Keratinocyte (primary cell): ENCODE measurements around the gene NEDD8. TPM values are rescaled to one million over a fixed set of nuclear protein-coding genes. Genes with fewer than 3 reads are reported as not detected.

Experiments
- DNase-seq: peaks from one replicate; pipeline ENCODE4 v3.0.0-alpha.2; 2011; ENCODE audit warnings: low read depth, missing footprints, low spot score
- FAIRE-seq: peaks from 2 replicates; lab custom pipeline; 2011; peaks lifted over from hg19 to GRCh38; lab: Jason Lieb, UNC
- H2AFZ ChIP-seq: 2 replicates; pipeline ENCODE4 v1.6.0; 2012; ENCODE audit warnings: low read length, control low read depth, inconsistent platforms; ENCODE audit not compliant: control insufficient read depth
- H3K27ac ChIP-seq: 2 replicates; pipeline ENCODE4 v1.5.1; 2011; ENCODE audit warnings: low read length; ENCODE audit not compliant: control insufficient read depth, insufficient read depth
- H3K27me3 ChIP-seq: 3 replicates; pipeline ENCODE4 v1.6.0; 2011; ENCODE audit warnings: low read length; ENCODE audit not compliant: control insufficient read depth, insufficient read depth; ENCODE audit errors: extremely low read depth
- H3K36me3 ChIP-seq, 2 experiments: 2 replicates in 1 of 2; 3 replicates in 1 of 2; pipeline ENCODE4 v1.5.1; 2011; ENCODE audit warnings: low read length in 2 of 2, mild to moderate bottlenecking in 1 of 2; ENCODE audit not compliant: control insufficient read depth in 2 of 2, insufficient read depth in 2 of 2; ENCODE audit errors: extremely low read depth in 1 of 2
- H3K4me1 ChIP-seq: 3 replicates; pipeline ENCODE4 v1.5.1; 2011; ENCODE audit warnings: low read length; ENCODE audit not compliant: control insufficient read depth, insufficient read depth; ENCODE audit errors: extremely low read depth
- H3K4me2 ChIP-seq: 3 replicates; pipeline ENCODE4 v1.6.0; 2011; ENCODE audit warnings: low read depth, low read length; ENCODE audit not compliant: control insufficient read depth, insufficient read depth; ENCODE audit errors: extremely low read depth
- H3K4me3 ChIP-seq, 3 experiments: fragments of 200-600 bp in 1 of 3; sonication (generic) in 1 of 3; 2 replicates in 2 of 3; 3 replicates in 1 of 3; pipeline ENCODE4 v1.5.1; 2011 to 2016; ENCODE audit warnings: low read length in 3 of 3, mild to moderate bottlenecking in 3 of 3, control low read depth in 2 of 3, inconsistent platforms in 1 of 3, low read depth in 1 of 3, mixed read lengths in 1 of 3, mixed run types in 1 of 3, moderate library complexity in 1 of 3; ENCODE audit not compliant: control insufficient read depth in 2 of 3, insufficient read depth in 2 of 3; ENCODE audit errors: extremely low read depth in 1 of 3
- H3K79me2 ChIP-seq: 2 replicates; pipeline ENCODE4 v1.6.0; 2012; ENCODE audit warnings: low read length; ENCODE audit not compliant: control insufficient read depth, insufficient read depth
- H3K9ac ChIP-seq: 3 replicates; pipeline ENCODE4 v1.6.0; 2011; ENCODE audit warnings: low read length; ENCODE audit not compliant: control insufficient read depth, insufficient read depth; ENCODE audit errors: extremely low read depth
- H3K9me1 ChIP-seq: 3 replicates; pipeline ENCODE4 v1.6.0; 2011; ENCODE audit warnings: low read length; ENCODE audit not compliant: control insufficient read depth, insufficient read depth; ENCODE audit errors: extremely low read depth
- H3K9me3 ChIP-seq: 2 replicates; pipeline ENCODE4 v1.5.1; 2012; ENCODE audit warnings: low read depth, low read length; ENCODE audit not compliant: control insufficient read depth
- H4K20me1 ChIP-seq: 3 replicates; pipeline ENCODE4 v1.6.0; 2011; ENCODE audit warnings: low read length; ENCODE audit not compliant: control insufficient read depth, insufficient read depth; ENCODE audit errors: extremely low read depth
- CTCF ChIP-seq, 3 experiments: IDR thresholded peaks in 1 of 3; conservative IDR thresholded peaks in 1 of 3; optimal IDR thresholded peaks in 1 of 3; 2 replicates in 2 of 3; 3 replicates in 1 of 3; pipeline versions ENCODE3 to v1.5.1; 2011; ENCODE audit warnings: low read length in 3 of 3, mild to moderate bottlenecking in 3 of 3, moderate library complexity in 2 of 3, control low read depth in 1 of 3, inconsistent platforms in 1 of 3; ENCODE audit not compliant: insufficient read depth in 2 of 3; ENCODE audit errors: extremely low read depth in 1 of 3
- EZH2 ChIP-seq: IDR thresholded peaks from one replicate; pipeline ENCODE4 v1.6.1; 2012; ENCODE audit warnings: inconsistent platforms, mild to moderate bottlenecking, low read length, moderate library complexity
- dilution Hi-C: fragments of 300-500 bp; cut with MboI; formaldehyde crosslinking; loops from one replicate; pipeline ENCODE4 v1.7.0; 2020; ENCODE audit warnings: low sequenced_read_pairs; ENCODE audit not compliant: extremely low pct_ligation_motif_present
- polyA plus RNA-seq, 5 experiments: library from polyadenylated mRNA; depleted of rRNA in 3 of 5; stranded (reverse) in 3 of 5; stranded (forward) in 1 of 5; unstranded in 1 of 5; fragments of >200 nt; gene quantifications; 1 replicate in 1 of 5; 2 replicates in 3 of 5; 3 replicates in 1 of 5; pipeline versions ENCODE4 v1.2.1 to v1.2.3, GENCODE V29; 2011 to 2012; ENCODE audit warnings: missing spikeins in 2 of 5, low read depth in 1 of 5, low replicate concordance in 1 of 5

NEDD8 gene
- polyA plus RNA-seq, 1 donor (not counting 4 experiments of a cell fraction or from before 2014, with no cell fraction given) = 509 TPM

GRCh38 chr14:24213866-24214662 is 18.1 kb downstream of the NEDD8 start:
- Histone ChIP-seq H2AFZ (peak overlapping the region; percentile 83), H3K4me3 (peak overlapping the region; percentile 59 to 85 (median 82)), H3K9ac (peak overlapping the region; percentile 97), H3K9me3 (no peaks in the 10 kb centered on the region), H4K20me1 (no peaks in the 10 kb centered on the region), H3K27ac (peak overlapping the region; percentile 97), H3K4me1 (peaks cover 12% of the 10 kb centered on the region), H3K9me1 (no peaks in the 10 kb centered on the region), H3K27me3 (no peaks in the 10 kb centered on the region), H3K79me2 (peaks cover 12% of the 10 kb centered on the region), H3K4me2 (peak overlapping the region; percentile 90), H3K36me3 (peaks cover 10 to 24% of the 10 kb centered on the region in 2 experiments)
- dilution Hi-C loops = no loop called here
- FAIRE-seq (no peak), DNase-seq (no peak)
- TF ChIP-seq CTCF (optimal IDR thresholded peaks at IDR 0.05 in 1 of 3, IDR thresholded peaks at IDR 0.05 in 1 of 3, conservative IDR thresholded peaks at IDR 0.05 in 1 of 3; ENCODE audit: extremely low read depth in 1 of 3, insufficient read depth in 2 of 3, low read length in 3 of 3) (no peak), EZH2 (no peak)

- H3K36me3 ChIP-seq = peaks cover 9 to 22% of the 10 kb centered on the region in 2 experiments
- H3K4me2 ChIP-seq = peak within 1 kb of the TSS; percentile 90
- peak within 1 kb of the TSS; percentile 90 for H2AFZ ChIP-seq
- no peaks in the 10 kb centered on the region for H3K9me3 ChIP-seq
- H3K27ac ChIP-seq = peak within 1 kb of the TSS; percentile 97
- DNase-seq (peak; percentile 90), FAIRE-seq (peak; percentile 60)
- no peaks in the 10 kb centered on the region for H4K20me1 ChIP-seq
- peak in 1 of 3 experiments; percentile 14 for TF ChIP-seq CTCF (optimal IDR thresholded peaks at IDR 0.05 in 1 of 3, IDR thresholded peaks at IDR 0.05 in 1 of 3, conservative IDR thresholded peaks at IDR 0.05 in 1 of 3; ENCODE audit: extremely low read depth in 1 of 3, insufficient read depth in 2 of 3, low read length in 3 of 3)
- no peak for TF ChIP-seq EZH2
- H3K4me3 ChIP-seq = peak within 1 kb of the TSS; percentile 59 to 85 (median 82)
- H3K9ac ChIP-seq = peak within 1 kb of the TSS; percentile 97
- dilution Hi-C loops = no loop called here
- H3K4me1 ChIP-seq = peaks cover 12% of the 10 kb centered on the region
- peaks cover 8% of the 10 kb centered on the region for H3K79me2 ChIP-seq
- no peaks in the 10 kb centered on the region for H3K27me3 ChIP-seq
- H3K9me1 ChIP-seq = no peaks in the 10 kb centered on the region
Measured at GRCh38 chr14:24212924-24213865, 19.0 kb downstream of the NEDD8 start, which contains the start of gene CHMP4A. TSS of gene CHMP4A (minus strand) at chr14:24213488. CDS start at chr14:24213439, 49 bp downstream.
